HG02571 (cell line): ENCODE measurements around the gene NME8.
A peak's percentile ranks its signal among the peaks of the same experiment; 100 is the strongest.
"Not testable (repeated sequence)": the region's sequence is repeated elsewhere in the genome, so short reads cannot be mapped to it uniquely, and the experiment has no call there.

Source experiments
- ATAC-seq: cut with Tn5 transposase; IDR thresholded peaks from one replicate; pipeline ENCODE4 v1.9.1; 2021; ENCODE audit warnings: mild to moderate bottlenecking, moderate library complexity; ENCODE audit not compliant: unreplicated experiment

Gene NME8, protein sequence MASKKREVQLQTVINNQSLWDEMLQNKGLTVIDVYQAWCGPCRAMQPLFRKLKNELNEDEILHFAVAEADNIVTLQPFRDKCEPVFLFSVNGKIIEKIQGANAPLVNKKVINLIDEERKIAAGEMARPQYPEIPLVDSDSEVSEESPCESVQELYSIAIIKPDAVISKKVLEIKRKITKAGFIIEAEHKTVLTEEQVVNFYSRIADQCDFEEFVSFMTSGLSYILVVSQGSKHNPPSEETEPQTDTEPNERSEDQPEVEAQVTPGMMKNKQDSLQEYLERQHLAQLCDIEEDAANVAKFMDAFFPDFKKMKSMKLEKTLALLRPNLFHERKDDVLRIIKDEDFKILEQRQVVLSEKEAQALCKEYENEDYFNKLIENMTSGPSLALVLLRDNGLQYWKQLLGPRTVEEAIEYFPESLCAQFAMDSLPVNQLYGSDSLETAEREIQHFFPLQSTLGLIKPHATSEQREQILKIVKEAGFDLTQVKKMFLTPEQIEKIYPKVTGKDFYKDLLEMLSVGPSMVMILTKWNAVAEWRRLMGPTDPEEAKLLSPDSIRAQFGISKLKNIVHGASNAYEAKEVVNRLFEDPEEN

GRCh38 chr7:37848297-37848696 lies at the start of gene NME8:
Gene NME8, plus strand, starts transcription at chr7:37848597. Its CDS starts 1,670 bp downstream, at chr7:37850267.
- ATAC-seq, result no peak

- no peak for ATAC-seq
Measured at GRCh38 chr7:37806152-37806551, 42.2 kb upstream of the NME8 start.

DNA sequence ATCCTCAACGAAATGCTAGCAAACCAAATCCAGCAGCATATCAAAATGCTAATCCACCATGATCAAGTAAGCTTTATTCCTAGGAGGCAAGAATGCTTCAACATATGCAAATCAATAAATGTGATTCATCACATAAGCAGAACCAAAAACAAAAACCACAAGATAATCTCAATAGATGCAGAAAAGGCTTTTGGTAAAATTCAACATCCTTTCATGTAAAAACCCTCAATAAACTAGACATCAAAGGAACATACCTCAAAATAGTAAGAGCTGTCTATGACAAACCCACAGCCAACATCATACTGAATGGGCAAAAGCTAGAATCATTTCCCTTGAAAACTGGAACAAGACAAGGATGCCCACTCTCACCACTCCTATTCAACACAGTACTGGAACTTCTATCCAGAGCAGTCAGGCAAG lies 36.2 kb upstream of the NME8 start:
- not testable (repeated sequence) for ATAC-seq

DNA sequence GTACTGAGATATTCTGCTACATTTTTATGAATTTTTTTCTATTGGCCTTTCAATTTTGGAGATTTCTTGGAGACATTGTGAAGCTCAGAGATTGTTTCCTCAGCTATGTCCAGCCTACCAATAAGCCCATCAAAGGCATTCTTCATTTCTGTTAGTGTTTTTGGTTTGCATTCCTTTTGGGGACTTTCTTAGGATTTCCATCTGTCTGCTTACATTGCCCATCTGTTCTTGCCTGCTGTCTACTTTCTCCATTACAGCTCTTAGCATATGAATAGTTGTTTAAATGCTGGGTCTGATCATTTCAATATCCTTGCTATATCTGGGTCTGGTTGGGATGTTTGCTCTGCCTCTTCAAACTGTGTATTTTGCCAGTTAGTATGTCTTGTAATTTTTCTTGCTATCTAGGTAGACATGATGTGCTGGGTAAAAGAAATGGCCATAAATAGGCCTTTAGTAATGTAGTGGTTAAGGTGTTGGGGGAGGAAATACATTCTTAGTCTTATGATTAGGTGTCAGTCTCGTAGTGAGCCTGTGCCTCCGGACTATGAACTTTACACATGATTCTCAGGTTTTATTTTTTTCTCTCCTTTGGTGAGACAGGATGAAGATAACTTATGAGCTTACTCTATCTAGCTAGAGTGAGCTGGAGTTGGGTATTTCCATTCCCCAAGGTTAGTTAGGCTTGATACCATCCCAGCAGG lies 32.6 kb upstream of the NME8 start:
- peak; percentile 92 for ATAC-seq

DNA sequence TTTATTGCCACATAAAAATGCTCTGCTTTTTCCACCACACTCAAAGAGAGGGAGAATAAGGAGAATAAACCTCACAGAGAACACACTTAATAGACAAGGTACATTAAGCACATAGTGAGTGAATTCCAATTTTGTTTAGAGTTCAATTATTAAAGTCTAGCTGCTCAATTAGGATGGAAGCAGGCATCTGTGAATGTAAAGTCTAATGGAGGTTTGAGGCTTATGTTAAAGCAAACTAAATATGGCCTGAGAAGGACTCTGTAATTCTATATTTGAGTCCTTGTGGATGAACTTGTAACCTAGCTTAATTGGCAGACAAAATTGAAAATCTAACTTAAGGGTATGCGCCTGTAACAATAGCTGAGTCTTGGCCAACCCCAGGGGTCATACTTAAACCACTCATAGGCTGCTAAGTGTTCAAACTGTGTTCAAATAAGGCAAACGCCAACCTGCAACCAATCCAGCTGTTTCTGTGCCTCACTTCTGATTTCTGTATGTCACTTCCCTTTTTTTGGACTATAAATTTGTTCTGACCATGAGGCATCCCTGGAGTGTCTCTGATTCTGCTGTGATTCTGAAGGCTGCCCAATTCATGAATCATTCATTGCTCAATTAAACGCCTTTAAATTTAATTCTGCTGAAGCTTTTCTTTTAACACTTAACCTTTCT lies 31.3 kb upstream of the NME8 start:
- no peak for ATAC-seq

DNA sequence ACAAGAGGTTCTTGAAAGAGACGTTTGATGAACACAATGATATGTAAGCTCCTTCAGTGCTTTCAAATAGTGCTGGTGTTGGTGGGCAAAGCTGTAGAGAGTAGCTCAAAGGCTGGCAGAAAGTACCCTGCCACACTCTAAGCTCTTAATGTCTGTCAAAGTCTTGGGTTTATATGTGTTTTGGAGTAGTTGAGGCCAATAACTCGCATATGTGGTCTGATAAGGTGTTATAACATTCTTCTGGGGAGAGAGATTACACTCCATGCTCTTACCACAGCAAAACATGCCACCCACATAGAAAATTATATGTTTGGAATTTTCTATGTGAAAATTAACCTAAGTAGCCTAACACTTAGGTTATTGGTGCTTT lies 30.8 kb upstream of the NME8 start:
- no peak for ATAC-seq

DNA sequence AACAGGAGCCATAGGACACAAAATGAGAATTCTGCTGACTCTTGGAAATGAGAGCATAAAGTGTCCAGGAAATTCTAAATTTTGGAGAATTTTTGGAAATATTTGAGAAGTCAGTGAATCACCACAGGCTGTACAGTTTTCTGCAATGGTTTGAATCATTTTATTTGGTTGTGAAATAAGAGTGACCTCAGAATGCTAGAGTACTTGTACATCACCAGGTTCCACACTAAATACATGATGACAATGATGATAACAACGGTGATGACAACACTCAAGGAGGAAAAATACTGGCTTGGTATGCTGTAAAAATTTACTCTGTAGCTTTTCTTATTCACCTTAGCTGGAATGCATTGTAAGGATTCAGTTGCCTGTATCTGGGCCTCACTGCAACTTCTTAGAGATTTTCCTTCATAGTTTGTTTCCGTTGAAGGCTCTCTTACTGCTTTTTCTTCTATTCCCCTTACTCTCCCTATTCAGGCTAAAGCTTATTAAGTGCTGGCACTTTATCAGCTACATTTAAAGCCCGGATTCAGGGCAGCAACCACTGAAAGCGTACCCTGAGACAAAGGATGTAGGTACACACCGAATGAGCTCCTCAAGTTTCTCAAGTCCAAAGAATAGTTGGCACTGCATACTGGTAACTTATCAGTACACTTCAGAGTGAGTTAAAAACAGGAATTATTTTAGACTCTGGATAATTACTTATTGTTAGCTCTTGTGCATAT lies 30.2 kb upstream of the NME8 start:
- ATAC-seq, result no peak

- peak; percentile 74 for ATAC-seq
Measured at GRCh38 chr7:37820708-37821468, 27.5 kb upstream of the NME8 start.

DNA sequence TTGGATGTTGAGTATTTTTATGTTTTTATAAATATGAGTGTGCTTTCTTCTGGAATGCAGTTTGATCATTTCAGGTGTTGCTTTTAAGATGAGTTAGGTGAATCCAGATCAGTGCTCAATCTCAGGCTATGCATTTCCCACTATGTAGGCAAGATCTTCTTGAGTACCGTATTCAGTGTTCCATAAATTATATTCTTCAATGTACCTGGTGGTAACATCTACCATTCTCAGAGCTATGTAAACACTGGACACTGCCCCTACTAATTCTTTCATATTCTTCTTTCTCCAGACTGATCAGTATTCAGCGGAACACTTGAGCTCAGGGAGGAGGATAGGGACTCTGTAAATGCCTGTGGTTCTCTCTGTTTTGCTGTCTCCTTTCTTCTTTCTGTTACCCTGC lies 25.5 kb upstream of the NME8 start:
- ATAC-seq, result no peak

- no peak for ATAC-seq
Measured at GRCh38 chr7:37823557-37823956, 24.8 kb upstream of the NME8 start.

DNA sequence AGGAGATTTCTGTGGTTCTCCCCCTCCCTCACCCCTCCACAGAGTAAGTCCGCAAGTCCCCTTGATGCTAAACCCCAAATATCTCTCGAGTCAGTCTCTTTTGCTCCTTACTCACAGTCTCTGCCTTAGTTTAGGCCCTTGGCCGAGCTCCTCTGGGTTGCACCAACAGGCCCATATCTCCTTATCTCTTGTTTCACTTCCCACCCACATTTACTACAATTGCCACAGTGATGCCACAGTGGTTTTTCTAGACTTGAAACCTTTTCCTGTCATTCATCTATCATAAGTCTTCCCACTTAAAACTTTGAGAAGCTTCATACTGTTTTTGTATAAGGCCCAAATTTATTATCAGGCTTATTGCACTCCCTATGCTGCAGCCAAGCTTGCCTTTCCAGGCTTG lies 23.4 kb upstream of the NME8 start:
- no peak for ATAC-seq

GRCh38 chr7:37826825-37827224 lies 21.6 kb upstream of the NME8 start:
- peak; percentile 62 for ATAC-seq

GRCh38 chr7:37831244-37831643 lies 17.2 kb upstream of the NME8 start:
- no peak for ATAC-seq

- peak; percentile 79 for ATAC-seq
Measured at GRCh38 chr7:37832194-37832593, 16.2 kb upstream of the NME8 start.

DNA sequence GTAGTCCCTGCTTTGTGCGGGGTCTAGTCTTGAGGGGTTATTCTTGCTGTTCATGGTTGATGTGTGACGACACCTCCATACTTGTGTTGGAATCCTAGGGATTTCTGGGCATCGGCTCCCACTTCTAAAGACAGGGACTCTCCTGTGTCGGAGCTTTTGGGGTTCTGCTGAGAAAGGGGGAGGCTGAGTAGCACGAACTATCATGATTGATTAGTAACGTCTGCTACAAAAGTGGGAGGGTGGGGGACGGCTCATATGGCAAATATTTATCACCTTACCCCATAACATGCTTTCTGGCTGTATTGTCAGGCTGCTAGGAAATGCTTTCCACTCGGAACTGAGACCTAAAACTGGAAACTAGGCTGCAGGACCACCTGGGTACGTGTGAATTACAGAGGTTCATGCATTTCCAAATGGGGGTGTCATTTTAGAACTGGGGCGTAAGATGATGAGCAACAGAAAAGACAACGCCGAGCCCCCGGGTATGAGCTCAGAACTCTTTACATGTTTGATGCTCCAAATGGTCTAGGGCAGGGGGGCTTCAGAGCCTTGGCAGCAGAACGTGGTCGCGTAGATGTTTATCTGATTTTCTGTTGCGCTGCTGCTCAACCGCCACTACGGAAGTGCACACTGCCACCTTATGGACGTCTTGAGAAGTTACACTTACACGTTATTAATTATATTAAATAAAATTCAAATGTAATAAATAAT lies 15.1 kb upstream of the NME8 start:
- ATAC-seq, result no peak

DNA sequence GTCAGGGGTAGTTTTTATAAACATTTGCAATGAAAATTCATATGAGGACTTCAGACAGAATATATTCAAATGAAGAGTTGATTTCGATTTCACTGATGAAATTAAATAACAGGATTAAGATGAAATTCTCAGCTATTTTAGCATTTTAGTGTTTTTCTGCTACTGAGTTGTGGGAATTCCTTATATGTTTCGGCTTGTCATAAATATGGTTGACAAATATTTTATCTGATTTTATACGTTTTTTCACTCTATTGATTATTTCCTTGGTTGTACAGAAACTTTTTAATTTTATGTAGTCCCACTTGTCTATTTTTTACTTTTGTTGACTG lies 14.6 kb upstream of the NME8 start:
- ATAC-seq, result no peak

DNA sequence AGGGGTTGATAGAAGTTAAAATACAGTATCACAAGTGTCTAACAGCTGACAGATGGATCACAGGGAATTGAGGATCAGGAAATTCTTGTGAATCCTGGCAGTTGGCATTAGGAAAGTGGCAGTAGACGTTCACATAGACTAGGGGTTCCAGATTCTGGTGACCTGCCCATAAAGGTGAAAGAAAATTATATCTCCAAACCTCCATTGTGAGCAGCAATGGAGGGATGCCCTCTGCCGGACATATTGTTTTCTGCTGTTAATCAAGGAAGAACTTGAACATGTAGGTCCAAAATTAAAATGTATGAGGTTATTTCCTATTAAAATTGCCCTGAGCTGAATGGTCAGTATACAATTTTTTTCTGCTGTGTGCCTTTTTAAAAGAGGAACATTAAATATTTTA lies 5.1 kb downstream of the NME8 start:
- no peak for ATAC-seq

GRCh38 chr7:37882086-37882485 lies 33.7 kb downstream of the NME8 start:
- ATAC-seq, result no peak

DNA sequence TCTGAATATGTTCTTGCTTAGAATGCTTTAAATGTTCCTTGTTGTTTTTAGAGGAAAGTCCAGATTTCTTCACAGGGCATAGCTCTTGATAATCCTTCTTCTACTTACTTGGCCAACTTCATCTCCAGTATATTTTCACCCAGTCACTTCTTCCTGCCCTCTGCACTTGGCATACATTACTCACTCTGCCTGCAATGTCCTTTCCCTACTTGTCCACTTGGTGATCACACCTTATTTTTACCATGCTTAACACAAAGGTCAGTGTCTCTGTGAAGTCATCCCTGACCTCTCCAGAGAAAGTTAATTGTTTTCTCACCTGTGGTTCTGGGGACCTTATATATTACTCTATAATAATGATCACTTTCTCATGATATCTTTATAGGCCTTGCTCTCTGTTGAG lies 45.0 kb downstream of the NME8 start:
- no peak for ATAC-seq

DNA sequence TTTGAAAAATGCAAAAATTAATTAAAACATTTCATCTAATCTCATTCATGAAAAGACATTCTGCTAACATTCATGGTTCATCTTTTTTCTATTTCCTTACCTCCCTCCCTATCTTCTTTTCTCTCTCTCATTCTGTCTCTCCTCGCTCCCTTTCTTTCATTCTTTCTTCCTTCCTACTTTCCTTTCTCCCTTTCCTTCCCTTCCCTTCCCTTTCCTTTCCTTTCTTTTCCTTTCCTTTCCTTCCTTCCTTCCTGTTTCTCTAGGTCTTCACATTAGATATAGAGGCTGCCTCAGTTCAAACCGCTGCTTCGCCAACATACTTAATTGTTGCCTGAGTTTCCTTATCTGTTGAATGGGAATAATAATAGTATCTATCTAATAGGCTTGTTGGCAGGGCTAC lies 46.3 kb downstream of the NME8 start:
- no peak for ATAC-seq
